ENCODE measurements around the gene ALPL.

ALPL gene

GRCh38 chr1:21523297-21523813, 14.1 kb downstream of the ALPL start:
- no peaks in the 10 kb centered on the region for H3K36me3 ChIP-seq (ENCODE audit: low read depth)
- H3K27ac ChIP-seq (ENCODE audit: poor library complexity, severe bottlenecking), result no peak overlapping the region
- H3K27me3 ChIP-seq (ENCODE audit: insufficient read depth, poor library complexity, severe bottlenecking), result no peaks in the 10 kb centered on the region
- no peaks in the 10 kb centered on the region for H3K4me1 ChIP-seq (ENCODE audit: insufficient read depth, poor library complexity, severe bottlenecking)
- no peaks in the 10 kb centered on the region for H3K9me3 ChIP-seq (ENCODE audit: severe bottlenecking)
- no peak overlapping the region for H3K4me3 ChIP-seq (ENCODE audit: severe bottlenecking)
- TF ChIP-seq CTCF (IDR thresholded peaks at IDR 0.05; ENCODE audit: poor library complexity, severe bottlenecking), result no peak
- DNase-seq (ENCODE audit: low spot score) (no peak), ATAC-seq (ENCODE audit: low read depth) (no peak)

GRCh38 chr1:21524220-21524619, 15.0 kb downstream of the ALPL start:
- DNase-seq (ENCODE audit: low spot score), result no peak
- Histone ChIP-seq H3K36me3 (ENCODE audit: low read depth) (no peaks in the 10 kb centered on the region), H3K4me3 (ENCODE audit: severe bottlenecking) (no peak overlapping the region), H3K9me3 (ENCODE audit: severe bottlenecking) (no peaks in the 10 kb centered on the region), H3K27ac (ENCODE audit: poor library complexity, severe bottlenecking) (no peak overlapping the region), H3K4me1 (ENCODE audit: insufficient read depth, poor library complexity, severe bottlenecking) (no peaks in the 10 kb centered on the region), H3K27me3 (ENCODE audit: insufficient read depth, poor library complexity, severe bottlenecking) (no peaks in the 10 kb centered on the region)
- no peak for TF ChIP-seq CTCF (IDR thresholded peaks at IDR 0.05; ENCODE audit: poor library complexity, severe bottlenecking)
- no peak for ATAC-seq (ENCODE audit: low read depth)

GRCh38 chr1:21524686-21525339, 15.6 kb downstream of the ALPL start:
- DNase-seq (ENCODE audit: low spot score) (no peak), ATAC-seq (ENCODE audit: low read depth) (no peak)
- Histone ChIP-seq H3K4me1 (ENCODE audit: insufficient read depth, poor library complexity, severe bottlenecking) (no peaks in the 10 kb centered on the region), H3K36me3 (ENCODE audit: low read depth) (no peaks in the 10 kb centered on the region), H3K27me3 (ENCODE audit: insufficient read depth, poor library complexity, severe bottlenecking) (no peaks in the 10 kb centered on the region), H3K9me3 (ENCODE audit: severe bottlenecking) (no peaks in the 10 kb centered on the region), H3K27ac (ENCODE audit: poor library complexity, severe bottlenecking) (no peak overlapping the region), H3K4me3 (ENCODE audit: severe bottlenecking) (no peak overlapping the region)
- TF ChIP-seq CTCF (IDR thresholded peaks at IDR 0.05; ENCODE audit: poor library complexity, severe bottlenecking), result no peak

- TF ChIP-seq CTCF (IDR thresholded peaks at IDR 0.05; ENCODE audit: poor library complexity, severe bottlenecking), result no peak
- H3K27me3 ChIP-seq (ENCODE audit: insufficient read depth, poor library complexity, severe bottlenecking), result no peaks in the 10 kb centered on the region
- no peak for ATAC-seq (ENCODE audit: low read depth)
- no peak overlapping the region for H3K4me3 ChIP-seq (ENCODE audit: severe bottlenecking)
- no peak overlapping the region for H3K27ac ChIP-seq (ENCODE audit: poor library complexity, severe bottlenecking)
- no peaks in the 10 kb centered on the region for H3K4me1 ChIP-seq (ENCODE audit: insufficient read depth, poor library complexity, severe bottlenecking)
- no peaks in the 10 kb centered on the region for H3K9me3 ChIP-seq (ENCODE audit: severe bottlenecking)
- no peaks in the 10 kb centered on the region for H3K36me3 ChIP-seq (ENCODE audit: low read depth)
- no peak for DNase-seq (ENCODE audit: low spot score)
Measured at GRCh38 chr1:21525340-21525717, 16.1 kb downstream of the ALPL start.

- no peak for DNase-seq (ENCODE audit: low spot score)
- no peak for ATAC-seq (ENCODE audit: low read depth)
Measured at GRCh38 chr1:21526441-21526840, 17.2 kb downstream of the ALPL start.

More at GRCh38 chr1:21526441-21526840, 17.2 kb downstream of the ALPL start:
- TF ChIP-seq CTCF (IDR thresholded peaks at IDR 0.05; ENCODE audit: poor library complexity, severe bottlenecking), result no peak
- Histone ChIP-seq H3K4me1 (ENCODE audit: insufficient read depth, poor library complexity, severe bottlenecking) (no peaks in the 10 kb centered on the region), H3K9me3 (ENCODE audit: severe bottlenecking) (no peaks in the 10 kb centered on the region), H3K27me3 (ENCODE audit: insufficient read depth, poor library complexity, severe bottlenecking) (no peaks in the 10 kb centered on the region), H3K36me3 (ENCODE audit: low read depth) (no peaks in the 10 kb centered on the region), H3K27ac (ENCODE audit: poor library complexity, severe bottlenecking) (no peak overlapping the region), H3K4me3 (ENCODE audit: severe bottlenecking) (no peak overlapping the region)
